ENCODE measurements around the gene POU2F2.

GRCh38 chr19:42111384-42111783 is 20.9 kb downstream of the POU2F2 start:
- TF ChIP-seq CTCF (conservative IDR thresholded peaks at IDR 0.05; ENCODE audit: low read depth in 2 of 2) (no peak), REST (IDR thresholded peaks at IDR 0.05; ENCODE audit: unreplicated experiment) (no peak), POLR2AphosphoS5 (IDR thresholded peaks at IDR 0.05; ENCODE audit: low read depth) (no peak), EZH2phosphoT487 (IDR thresholded peaks at IDR 0.05; ENCODE audit: unreplicated experiment) (no peak), EZH2 (IDR thresholded peaks at IDR 0.05; ENCODE audit: low read depth, unreplicated experiment) (no peak), JUNB (IDR thresholded peaks at IDR 0.05; ENCODE audit: unreplicated experiment) (no peak), STAT1 (IDR thresholded peaks at IDR 0.05; ENCODE audit: unreplicated experiment) (no peak), CREB1 (CRISPR knock-in tag; IDR thresholded peaks at IDR 0.05; ENCODE audit: low read depth) (no peak)

Data from GM23338 (cell line).